ENCODE measurements around the gene ABHD6.
"Not testable (repeated sequence)": the region's sequence is repeated elsewhere in the genome, so short reads cannot be mapped to it uniquely, and the experiment has no call there.

Gene ABHD6, protein sequence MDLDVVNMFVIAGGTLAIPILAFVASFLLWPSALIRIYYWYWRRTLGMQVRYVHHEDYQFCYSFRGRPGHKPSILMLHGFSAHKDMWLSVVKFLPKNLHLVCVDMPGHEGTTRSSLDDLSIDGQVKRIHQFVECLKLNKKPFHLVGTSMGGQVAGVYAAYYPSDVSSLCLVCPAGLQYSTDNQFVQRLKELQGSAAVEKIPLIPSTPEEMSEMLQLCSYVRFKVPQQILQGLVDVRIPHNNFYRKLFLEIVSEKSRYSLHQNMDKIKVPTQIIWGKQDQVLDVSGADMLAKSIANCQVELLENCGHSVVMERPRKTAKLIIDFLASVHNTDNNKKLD

DNA sequence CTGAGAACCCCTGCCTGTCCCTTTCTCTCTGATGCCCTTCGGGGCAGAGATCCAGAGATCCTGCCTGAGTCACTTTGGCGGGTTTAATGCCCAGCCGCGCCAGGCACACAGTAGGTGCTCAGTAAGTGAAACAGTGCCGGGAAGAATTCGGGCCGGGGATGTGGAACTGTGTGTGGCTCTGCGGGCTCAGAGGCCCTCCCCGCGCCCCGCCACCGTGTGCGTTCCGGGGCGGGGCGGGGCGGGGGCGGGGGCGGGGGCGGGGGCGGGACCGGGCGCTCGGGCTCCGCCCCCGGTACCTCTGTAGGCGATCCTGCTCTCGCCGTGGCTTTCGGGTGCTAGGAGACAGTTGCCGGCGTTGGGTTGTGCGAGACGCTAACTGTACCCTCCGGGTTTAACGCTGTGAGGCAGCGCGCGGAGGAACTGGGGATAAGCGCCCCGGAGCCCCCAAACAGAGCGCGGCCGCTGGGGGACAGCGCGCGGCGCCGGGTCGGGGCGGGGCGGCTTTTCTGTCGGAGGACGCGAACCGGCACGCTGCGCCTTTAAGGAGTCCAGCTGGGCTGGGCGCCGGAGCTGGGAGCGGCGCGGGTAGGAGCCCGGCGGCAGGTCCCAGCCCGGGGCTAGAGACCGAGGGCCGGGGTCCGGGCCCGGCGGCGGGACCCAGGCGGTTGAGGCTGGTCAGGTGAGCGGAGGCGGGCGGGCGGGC lies at the start of gene ABHD6:
Gene ABHD6, plus strand, starts transcription at position 555 of the 703 bp plus-strand sequence. CDS start 18,795 bp downstream, outside the sequence.
- peak; percentile 63 for DNase-seq

- DNase-seq: no peak
Observed at GRCh38 chr3:58188173-58188564, 49.4 kb upstream of the ABHD6 start.

- no peak for DNase-seq
Observed at GRCh38 chr3:58188921-58189451, 48.6 kb upstream of the ABHD6 start.

DNA sequence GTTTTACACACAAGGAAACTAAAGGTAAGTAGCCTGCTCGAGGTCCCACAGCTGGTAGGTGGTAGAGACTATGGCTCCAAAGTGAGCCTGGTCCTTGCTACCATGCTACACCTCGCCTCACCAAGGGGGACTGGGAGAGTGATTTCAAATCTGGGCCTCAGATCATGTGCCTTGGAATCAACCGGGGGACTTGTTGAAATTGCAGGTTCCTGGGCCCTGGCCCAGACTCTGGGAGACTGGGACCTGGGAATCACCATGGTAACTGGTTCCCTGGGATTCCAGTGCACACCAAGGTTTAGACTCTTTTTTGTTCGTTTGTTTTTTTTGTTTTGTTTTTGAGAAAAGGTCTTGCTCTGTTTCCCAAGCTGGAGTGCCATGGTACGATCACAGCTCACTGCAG lies 47.9 kb upstream of the ABHD6 start:
- no peak for DNase-seq

DNA sequence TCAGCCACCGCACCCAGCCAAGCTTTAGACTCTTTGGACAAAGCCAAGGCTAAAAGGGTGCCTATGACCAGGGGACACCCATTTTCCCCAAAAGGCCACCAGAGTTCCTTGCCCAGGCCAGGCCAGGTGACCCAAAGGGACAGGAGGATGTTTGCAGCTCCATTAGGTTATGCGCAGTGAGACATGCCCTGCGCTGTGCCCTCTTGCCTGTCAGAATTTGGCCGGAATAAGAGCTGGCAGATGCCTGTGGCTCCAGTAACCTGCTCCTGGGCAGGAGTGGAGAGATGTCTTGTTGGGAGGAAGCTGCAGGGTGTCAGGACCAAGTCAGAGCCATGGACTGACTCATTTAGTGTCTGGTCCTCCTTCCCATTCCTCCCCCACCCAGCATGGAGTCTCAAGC lies 47.3 kb upstream of the ABHD6 start:
- DNase-seq: no peak

GRCh38 chr3:58190882-58191281 lies 46.7 kb upstream of the ABHD6 start:
- DNase-seq: no peak

GRCh38 chr3:58191361-58191991 lies 46.1 kb upstream of the ABHD6 start:
- DNase-seq: no peak

GRCh38 chr3:58192069-58192468 lies 45.5 kb upstream of the ABHD6 start:
- DNase-seq: no peak

DNA sequence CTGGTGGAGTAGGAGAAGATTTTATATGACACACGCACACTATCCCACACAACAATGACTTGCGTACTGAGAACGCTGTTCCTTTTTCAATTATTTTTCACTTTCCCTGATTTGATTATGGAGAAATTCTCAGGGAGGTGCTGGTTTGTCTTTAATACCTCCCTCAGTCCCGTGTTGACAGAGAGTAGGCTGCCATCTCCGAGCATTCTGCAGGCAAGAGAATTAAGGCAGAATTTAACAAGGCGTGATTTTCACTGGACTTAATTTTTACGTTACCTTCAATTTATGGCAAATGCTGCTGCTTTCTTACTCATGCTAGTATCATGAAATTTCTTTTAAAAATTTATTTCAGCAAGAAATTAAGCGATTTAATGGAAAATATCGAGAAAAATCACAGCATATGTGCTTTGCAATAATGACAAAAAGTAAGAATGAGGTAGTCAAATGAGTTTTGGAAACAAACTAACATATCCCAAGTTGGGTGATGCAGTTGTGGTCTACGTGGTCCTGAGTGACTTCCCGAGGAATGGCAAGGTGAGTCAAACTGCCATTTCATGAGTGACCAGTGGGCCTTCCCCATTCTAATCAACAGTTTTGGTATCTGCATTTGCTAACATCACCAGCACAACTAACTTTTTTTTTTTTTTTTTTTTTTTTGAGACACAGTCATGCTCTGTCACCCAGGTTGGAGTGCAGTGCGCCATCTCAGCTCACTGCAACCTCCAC lies 43.7 kb upstream of the ABHD6 start:
- DNase-seq: no peak

DNA sequence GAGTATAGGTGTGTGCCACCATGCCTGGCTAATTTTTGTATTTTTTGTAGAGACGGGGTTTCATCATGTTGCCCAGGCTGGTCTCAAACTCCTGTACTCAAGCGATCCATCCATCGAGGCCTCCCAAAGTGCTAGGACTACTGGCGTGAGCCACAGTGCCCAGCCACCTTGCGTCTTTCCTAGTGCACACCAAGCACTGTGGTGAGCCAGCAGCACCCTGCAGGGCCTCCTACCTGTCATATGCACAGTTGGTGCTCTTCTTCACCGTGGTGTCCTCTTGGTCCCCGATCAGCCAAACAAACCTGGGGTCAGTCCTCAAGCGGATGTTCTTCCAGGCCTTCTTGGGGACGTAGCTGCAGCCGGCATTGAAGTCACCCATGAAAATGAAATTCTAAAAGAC lies 40.0 kb upstream of the ABHD6 start:
- no peak for DNase-seq

GRCh38 chr3:58198362-58198761 lies 39.2 kb upstream of the ABHD6 start:
- no peak for DNase-seq

DNA sequence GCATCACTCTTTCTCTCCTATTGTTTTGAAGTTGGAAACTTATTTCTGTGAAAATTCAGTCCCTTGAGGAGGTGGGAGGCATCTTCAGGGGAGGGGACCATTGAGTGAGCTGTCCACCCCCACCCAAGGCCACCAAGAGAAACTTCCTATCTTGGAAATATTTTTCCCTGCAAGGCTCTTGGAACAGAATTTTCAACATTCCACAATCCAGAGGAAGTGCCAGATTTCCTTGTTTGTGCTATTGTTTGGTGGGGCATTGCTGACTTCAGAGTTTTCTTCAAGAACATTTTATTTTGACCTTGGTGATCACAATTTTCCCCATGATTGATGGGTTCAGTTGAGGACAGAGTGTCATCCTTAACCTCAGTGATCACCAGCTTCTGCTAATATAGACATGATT lies 38.8 kb upstream of the ABHD6 start:
- DNase-seq: no peak

- no peak for DNase-seq
Observed at GRCh38 chr3:58200121-58200709, 37.4 kb upstream of the ABHD6 start.

GRCh38 chr3:58200846-58201355 lies 36.7 kb upstream of the ABHD6 start:
- DNase-seq: no peak

GRCh38 chr3:58201451-58201850 lies 36.1 kb upstream of the ABHD6 start:
- not testable (repeated sequence) for DNase-seq

GRCh38 chr3:58202917-58203360 lies 34.7 kb upstream of the ABHD6 start:
- no peak for DNase-seq

DNA sequence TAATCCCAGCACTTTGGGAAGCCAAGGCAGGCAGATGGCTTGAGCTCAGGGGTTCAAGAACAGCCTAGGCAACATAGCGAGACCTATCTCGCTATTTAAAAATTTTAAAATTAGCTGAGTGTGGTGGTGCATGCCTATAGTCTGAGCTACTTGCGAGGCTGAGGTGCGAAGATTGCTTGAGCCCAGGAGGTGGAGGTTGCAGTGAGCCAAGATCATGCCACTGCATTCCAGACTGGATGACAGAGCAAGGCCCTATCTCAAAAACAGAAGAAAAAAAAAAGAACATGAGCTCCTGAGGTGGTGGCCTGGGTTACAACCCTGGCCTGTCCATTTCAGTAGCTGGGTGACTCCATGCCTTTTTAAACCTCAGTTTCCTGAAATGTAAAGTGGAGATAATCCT lies 34.1 kb upstream of the ABHD6 start:
- DNase-seq: no peak

DNA sequence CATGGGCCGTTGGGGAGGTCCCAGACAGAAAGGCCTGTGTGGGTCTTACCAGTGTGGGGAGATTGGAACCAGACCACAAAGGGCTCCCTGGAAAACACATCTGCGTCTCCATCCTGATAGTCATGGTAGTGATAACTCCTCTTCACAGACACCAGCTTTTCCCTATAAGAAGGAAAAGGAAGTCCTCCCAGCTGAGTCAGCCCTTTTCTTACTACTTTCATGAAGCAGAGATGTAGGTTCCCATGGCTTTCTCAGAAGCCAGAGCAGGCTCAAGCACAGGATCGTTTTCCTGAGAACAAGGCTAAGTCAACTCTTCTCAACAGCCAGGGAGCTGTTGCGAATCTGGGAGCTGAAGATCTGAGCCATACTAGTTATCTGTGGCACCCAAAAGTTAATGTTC lies 32.9 kb upstream of the ABHD6 start:
- no peak for DNase-seq

- DNase-seq: no peak
Observed at GRCh38 chr3:58205981-58206380, 31.6 kb upstream of the ABHD6 start.

- DNase-seq: peak; percentile 57
Observed at GRCh38 chr3:58206406-58207011, 31.1 kb upstream of the ABHD6 start.

GRCh38 chr3:58207954-58208353 lies 29.6 kb upstream of the ABHD6 start:
- DNase-seq: no peak

DNA sequence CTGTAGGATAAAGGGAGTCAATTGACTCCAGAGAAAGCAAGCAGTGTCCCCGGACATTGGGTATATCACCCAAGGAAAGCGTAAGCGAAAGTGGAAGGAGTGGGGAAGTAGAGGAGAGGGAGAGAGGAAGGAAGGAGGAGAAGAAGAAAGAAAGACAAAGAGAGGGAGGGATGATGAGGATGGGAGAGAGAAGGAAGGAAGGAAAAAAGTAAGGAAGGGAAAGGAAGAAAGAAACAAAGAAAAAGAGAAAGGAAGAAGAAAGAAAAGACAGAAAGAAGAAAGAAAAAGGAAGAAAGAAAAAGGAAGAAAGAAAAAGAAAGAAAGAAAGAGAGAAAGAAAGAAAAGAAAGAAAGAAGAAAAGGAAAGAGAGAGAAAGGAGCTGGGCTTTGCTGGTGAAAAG lies 27.7 kb upstream of the ABHD6 start:
- DNase-seq: no peak

All from fibroblast of upper back skin (primary cell).